Skeletal muscle cell (primary cell): ENCODE data around the gene BRAF.
"Not testable (repeated sequence)": the region's sequence is repeated elsewhere in the genome, so short reads cannot be mapped to it uniquely, and the experiment has no call there.

Experiments used
- DNase-seq: peaks from one replicate; pipeline ENCODE4 v3.0.0-alpha.2; 2010; ENCODE audit warnings: low read depth
- H3K4me3 ChIP-seq: 2 replicates; pipeline ENCODE4 v1.5.1; 2011; ENCODE audit warnings: low read depth, mild to moderate bottlenecking, control low read depth, low read length, moderate library complexity

The BRAF gene

GRCh38 chr7:140732416-140732815, 192.3 kb downstream of the BRAF start:
- no peak overlapping the region for H3K4me3 ChIP-seq
- no peak for DNase-seq

- no peak overlapping the region for H3K4me3 ChIP-seq
- DNase-seq, result no peak
Observed at GRCh38 chr7:140726281-140726680, 198.4 kb downstream of the BRAF start.

- no peak for DNase-seq
- H3K4me3 ChIP-seq, result no peak overlapping the region
Observed at GRCh38 chr7:140724706-140725105, 200.0 kb downstream of the BRAF start.

- no peak for DNase-seq
- no peak overlapping the region for H3K4me3 ChIP-seq
Observed at GRCh38 chr7:140723574-140723973, 201.2 kb downstream of the BRAF start.

GRCh38 chr7:140723006-140723405, 201.7 kb downstream of the BRAF start:
- no peak overlapping the region for H3K4me3 ChIP-seq
- no peak for DNase-seq

GRCh38 chr7:140722254-140722653, 202.5 kb downstream of the BRAF start:
- DNase-seq, result no peak
- H3K4me3 ChIP-seq, result no peak overlapping the region

- DNase-seq, result no peak
- no peak overlapping the region for H3K4me3 ChIP-seq
Observed at GRCh38 chr7:140719721-140720120, 205.0 kb downstream of the BRAF start.

- no peak for DNase-seq
- H3K4me3 ChIP-seq, result no peak overlapping the region
Observed at GRCh38 chr7:140714331-140715040, 210.2 kb downstream of the BRAF start.

GRCh38 chr7:140712392-140712791, 212.3 kb downstream of the BRAF start:
- H3K4me3 ChIP-seq, DNase-seq: not testable (repeated sequence)

- H3K4me3 ChIP-seq, DNase-seq: not testable (repeated sequence)
Observed at GRCh38 chr7:140708764-140709163, 216.0 kb downstream of the BRAF start.

GRCh38 chr7:140707132-140707531, 217.6 kb downstream of the BRAF start:
- H3K4me3 ChIP-seq, result no peak overlapping the region
- no peak for DNase-seq

GRCh38 chr7:140704205-140704604, 220.5 kb downstream of the BRAF start:
- DNase-seq, result no peak
- H3K4me3 ChIP-seq, result no peak overlapping the region

GRCh38 chr7:140702774-140703173, 222.0 kb downstream of the BRAF start:
- no peak overlapping the region for H3K4me3 ChIP-seq
- DNase-seq, result no peak

GRCh38 chr7:140698477-140698876, 226.3 kb downstream of the BRAF start:
- no peak for DNase-seq
- H3K4me3 ChIP-seq, result no peak overlapping the region

- peak; percentile 11 for DNase-seq
Observed at GRCh38 chr7:140697447-140698143, 227.1 kb downstream of the BRAF start.

GRCh38 chr7:140696680-140697446, 227.9 kb downstream of the BRAF start, which contains the start of gene NDUFB2:
NDUFB2 (plus strand) TSS chr7:140696708; CDS start chr7:140696745, 37 bp downstream.
- peak; percentile 36 for DNase-seq
- H3K4me3 ChIP-seq, result peak within 1 kb of the TSS; percentile 87

More at GRCh38 chr7:140697447-140698143, 227.1 kb downstream of the BRAF start:
- H3K4me3 ChIP-seq, result peak overlapping the region; percentile 87

GRCh38 chr7:140696024-140696679, 228.6 kb downstream of the BRAF start:
- DNase-seq, result peak; percentile 74
- H3K4me3 ChIP-seq, result peak overlapping the region; percentile 87

GRCh38 chr7:140695381-140695780, 229.3 kb downstream of the BRAF start:
- DNase-seq, result no peak
- H3K4me3 ChIP-seq, result no peak overlapping the region

GRCh38 chr7:140694592-140694991, 230.1 kb downstream of the BRAF start:
- DNase-seq, result no peak
- H3K4me3 ChIP-seq, result no peak overlapping the region

GRCh38 chr7:140693849-140694248, 230.9 kb downstream of the BRAF start:
- H3K4me3 ChIP-seq, DNase-seq: not testable (repeated sequence)
